ENCODE measurements around the gene MTA3. TPM values are rescaled to one million over a fixed set of nuclear protein-coding genes. Genes with fewer than 3 reads are reported as not detected.

MTA3 gene
- total and polyA plus RNA-seq, 8 donors, result 16.8 to 28.1 (median 21.6) TPM

DNA sequence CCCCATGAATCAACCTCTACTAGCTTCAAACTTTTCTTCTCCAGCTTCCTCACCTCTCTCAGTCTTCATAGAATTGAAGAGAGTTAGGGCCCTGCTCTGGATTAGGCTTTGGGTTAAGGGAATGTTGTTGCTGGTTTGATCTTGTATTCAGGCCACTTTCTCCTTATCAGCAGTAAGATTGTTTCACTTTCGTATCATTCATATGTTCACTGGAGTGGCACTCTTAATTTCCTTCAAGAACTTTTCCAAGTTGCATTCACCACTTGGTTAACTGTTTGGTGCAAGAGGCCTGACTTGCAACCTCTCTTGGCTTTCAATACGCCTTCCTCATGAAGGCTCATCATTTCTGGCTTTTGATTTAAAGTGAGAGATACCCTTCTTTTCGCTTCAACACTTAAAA, 172.7 kb downstream of the MTA3 start:
- no peaks in the 10 kb centered on the region for H3K4me1 ChIP-seq
- H3K4me3 ChIP-seq, result no peak overlapping the region
- WGBS, 2 donors, result 80 to 89% methylated on average over 3 of the region's 3 CpGs
- no peaks in the 10 kb centered on the region for H3K36me3 ChIP-seq
- intact Hi-C loops (cut with DNase I), result no loop called here
- ATAC-seq (no peak), DNase-seq (no peak), FAIRE-seq (no peak)
- TF ChIP-seq CTCF (IDR thresholded peaks at IDR 0.05), result no peak
- H3K27me3 ChIP-seq, result no peaks in the 10 kb centered on the region
- no peaks in the 10 kb centered on the region for H3K9me3 ChIP-seq
- no peak overlapping the region for H3K27ac ChIP-seq

GRCh38 chr2:42742740-42743658, 174.6 kb downstream of the MTA3 start:
- Histone ChIP-seq H3K4me1 (no peaks in the 10 kb centered on the region), H3K9me3 (no peaks in the 10 kb centered on the region), H3K27ac (no peak overlapping the region), H3K4me3 (no peak overlapping the region), H3K36me3 (no peaks in the 10 kb centered on the region), H3K27me3 (no peaks in the 10 kb centered on the region)
- no peak for TF ChIP-seq CTCF (IDR thresholded peaks at IDR 0.05)
- no peak for FAIRE-seq
- no peak for DNase-seq
- no peak for ATAC-seq
- 75% methylated on average over 2 of the region's 2 CpGs for WGBS, 2 donors
- intact Hi-C loops (cut with DNase I), result no loop called here

GRCh38 chr2:42743659-42743990, 175.2 kb downstream of the MTA3 start:
- Histone ChIP-seq H3K4me1 (no peaks in the 10 kb centered on the region), H3K4me3 (no peak overlapping the region), H3K9me3 (no peaks in the 10 kb centered on the region), H3K36me3 (no peaks in the 10 kb centered on the region), H3K27ac (no peak overlapping the region), H3K27me3 (no peaks in the 10 kb centered on the region)
- WGBS, 2 donors, result 84 to 95% methylated on average over 1 of the region's 1 CpG
- FAIRE-seq (no peak), ATAC-seq (no peak), DNase-seq (no peak)
- TF ChIP-seq CTCF (IDR thresholded peaks at IDR 0.05), result no peak
- intact Hi-C loops (cut with DNase I), result no loop called here

DNA sequence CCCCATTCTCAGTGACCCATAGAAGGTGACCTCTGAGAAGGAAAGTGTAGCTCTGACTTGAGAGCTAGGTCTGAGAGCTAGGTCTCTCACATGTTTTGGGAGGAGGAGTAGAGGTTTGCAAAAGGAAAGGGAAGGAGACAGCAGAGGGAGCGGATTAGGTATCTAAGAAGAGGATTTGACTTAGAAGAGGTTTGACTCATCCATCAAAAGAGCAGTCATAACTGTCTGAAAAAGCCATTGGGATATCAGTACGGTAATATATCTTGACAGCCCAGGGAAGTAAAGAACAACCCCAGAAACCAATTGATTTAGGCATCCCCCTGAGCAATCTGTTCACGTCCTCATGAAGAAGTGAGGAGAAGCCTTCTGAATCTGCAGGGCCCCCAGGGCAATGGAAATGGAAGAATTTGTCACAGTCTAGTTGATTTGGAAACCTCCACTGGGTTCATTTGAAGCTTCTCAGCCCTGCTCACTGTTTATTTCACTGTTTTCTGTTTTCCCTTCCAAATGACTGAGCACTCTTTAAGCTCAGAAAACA, 176.2 kb downstream of the MTA3 start:
- ATAC-seq (no peak), DNase-seq (no peak), FAIRE-seq (no peak)
- Histone ChIP-seq H3K4me3 (no peak overlapping the region), H3K27me3 (no peaks in the 10 kb centered on the region), H3K36me3 (no peaks in the 10 kb centered on the region), H3K27ac (no peak overlapping the region), H3K9me3 (no peaks in the 10 kb centered on the region), H3K4me1 (no peaks in the 10 kb centered on the region)
- TF ChIP-seq CTCF (IDR thresholded peaks at IDR 0.05), result no peak
- WGBS, 2 donors, result 88 to 96% methylated on average over 3 of the region's 3 CpGs
- intact Hi-C loops (cut with DNase I), result no loop called here

- TF ChIP-seq CTCF (IDR thresholded peaks at IDR 0.05), result no peak
- DNase-seq (no peak), ATAC-seq (no peak), FAIRE-seq (no peak)
- H3K36me3 ChIP-seq, result no peaks in the 10 kb centered on the region
- no peaks in the 10 kb centered on the region for H3K27me3 ChIP-seq
- no peak overlapping the region for H3K27ac ChIP-seq
- 97 to 100% methylated on average over 3 of the region's 3 CpGs for WGBS, 2 donors
- H3K4me1 ChIP-seq, result no peaks in the 10 kb centered on the region
- intact Hi-C loops (cut with DNase I), result no loop called here
- H3K4me3 ChIP-seq, result no peak overlapping the region
- H3K9me3 ChIP-seq, result no peaks in the 10 kb centered on the region
These were observed 179.0 kb downstream of the MTA3 start for GRCh38 chr2:42747422-42747821.
